ENCODE measurements around the gene TBX4.
"Not testable (repeated sequence)": the region's sequence is repeated elsewhere in the genome, so short reads cannot be mapped to it uniquely, and the experiment has no call there.

TBX4 gene

GRCh38 chr17:61431594-61432311 lies 20.5 kb upstream of the TBX4 start:
- no peak for DNase-seq

- DNase-seq = no peak
Observed at GRCh38 chr17:61436273-61436672, 15.9 kb upstream of the TBX4 start.

- no peak for DNase-seq
Observed at GRCh38 chr17:61436995-61437704, 15.1 kb upstream of the TBX4 start.

- DNase-seq = no peak
Observed at GRCh38 chr17:61440697-61441096, 11.5 kb upstream of the TBX4 start.

- DNase-seq = not testable (repeated sequence)
Observed at GRCh38 chr17:61441507-61441906, 10.7 kb upstream of the TBX4 start.

GRCh38 chr17:61442136-61442775 lies 10.0 kb upstream of the TBX4 start:
- no peak for DNase-seq

- DNase-seq = no peak
Observed at GRCh38 chr17:61442878-61443474, 9.2 kb upstream of the TBX4 start.

GRCh38 chr17:61443475-61443882 lies 8.7 kb upstream of the TBX4 start:
- DNase-seq = no peak

- no peak for DNase-seq
Observed at GRCh38 chr17:61444075-61444474, 8.1 kb upstream of the TBX4 start.

- DNase-seq = no peak
Observed at GRCh38 chr17:61444831-61445230, 7.4 kb upstream of the TBX4 start.

GRCh38 chr17:61447358-61447757 lies 4.9 kb upstream of the TBX4 start:
- DNase-seq = no peak

GRCh38 chr17:61448042-61448441 lies 4.2 kb upstream of the TBX4 start:
- no peak for DNase-seq

GRCh38 chr17:61449140-61449539 lies 3.1 kb upstream of the TBX4 start:
- not testable (repeated sequence) for DNase-seq

GRCh38 chr17:61449707-61450640 lies 2.2 kb upstream of the TBX4 start:
- no peak for DNase-seq

- DNase-seq = no peak
Observed at GRCh38 chr17:61450641-61451537, 1.3 kb upstream of the TBX4 start.

GRCh38 chr17:61451538-61452300 lies 503 bp upstream of the TBX4 start:
- no peak for DNase-seq

- no peak for DNase-seq
Observed at GRCh38 chr17:61453566-61454380, 1.6 kb downstream of the TBX4 start.

GRCh38 chr17:61454381-61455323 lies 2.4 kb downstream of the TBX4 start:
- DNase-seq = no peak

All from activated CD8-positive, alpha-beta memory T cell treated with anti-CD3 and anti-CD28 coated beads, Interleukin-2, amount 50 U/mL, for 4 hours (primary cell).